AG09309 (cell line): ENCODE data around the gene HDHD5.

ENCODE experiments used
- DNase-seq: peaks from one replicate; pipeline ENCODE4 v3.0.0-alpha.2; 2010; ENCODE audit warnings: low read depth
- H3K4me3 ChIP-seq: 2 replicates; pipeline ENCODE4 v1.5.1; 2011; ENCODE audit warnings: mild to moderate bottlenecking, low read depth, low read length, moderate library complexity; ENCODE audit not compliant: control insufficient read depth
- CTCF ChIP-seq: IDR thresholded peaks from 2 replicates; pipeline ENCODE4 v1.5.1; 2011; ENCODE audit warnings: mild to moderate bottlenecking, low read depth, low read length, inconsistent platforms; ENCODE audit not compliant: insufficient read depth, control insufficient read depth; ENCODE audit errors: missing control alignments

Gene HDHD5

GRCh38 chr22:17130199-17130598 is 28.9 kb downstream of the HDHD5 start:
- no peak for TF ChIP-seq CTCF
- no peak overlapping the region for H3K4me3 ChIP-seq
- DNase-seq: no peak

GRCh38 chr22:17121233-17122195 is 37.6 kb downstream of the HDHD5 start, which contains the start of gene TMEM121B:
TSS of gene TMEM121B (minus strand) at chr22:17121360. CDS start at chr22:17121127, 233 bp downstream.
- TF ChIP-seq CTCF: no peak
- DNase-seq: no peak
- H3K4me3 ChIP-seq: peak within 1 kb of the TSS; percentile 14

- DNase-seq: no peak
- peak overlapping the region; percentile 10 for H3K4me3 ChIP-seq
- TF ChIP-seq CTCF: no peak
Observed at GRCh38 chr22:17120711-17121232, 38.3 kb downstream of the HDHD5 start.

GRCh38 chr22:17120281-17120680 is 38.8 kb downstream of the HDHD5 start:
- no peak for DNase-seq

GRCh38 chr22:17119481-17120202 is 39.4 kb downstream of the HDHD5 start:
- DNase-seq: no peak
- TF ChIP-seq CTCF: no peak
- H3K4me3 ChIP-seq: no peak overlapping the region

More at GRCh38 chr22:17120281-17120680, 38.8 kb downstream of the HDHD5 start:
- no peak overlapping the region for H3K4me3 ChIP-seq
- TF ChIP-seq CTCF: no peak

- H3K4me3 ChIP-seq: no peak overlapping the region
- TF ChIP-seq CTCF: no peak
- DNase-seq: no peak
Observed at GRCh38 chr22:17118342-17118741, 40.7 kb downstream of the HDHD5 start.
